DOHH2 (cell line): ENCODE results near the gene MTFR1L.

Experiments used
- H3F3A ChIP-seq: fragments of 200-600 bp; sonication (generic), shearing (Covaris generic); 2 replicates; pipeline ENCODE4 v1.6.0; 2016; ENCODE audit warnings: antibody characterized with exemption, mild to moderate bottlenecking; ENCODE audit not compliant: control insufficient read depth, insufficient read depth
- H3K27ac ChIP-seq: fragments of 200-600 bp; sonication (generic); 2 replicates; pipeline ENCODE4 v1.5.1; 2014; ENCODE audit warnings: low read depth, mild to moderate bottlenecking, low read length, moderate library complexity
- H3K27me3 ChIP-seq: fragments of 200-600 bp; sonication (generic); 2 replicates; pipeline ENCODE4 v1.6.1; 2014; ENCODE audit warnings: mild to moderate bottlenecking, low read length, mixed read lengths; ENCODE audit not compliant: control insufficient read depth
- H3K36me3 ChIP-seq: fragments of 200-600 bp; sonication (generic); 2 replicates; pipeline ENCODE4 v1.6.1; 2014; ENCODE audit warnings: mild to moderate bottlenecking, low read length, moderate library complexity, mixed read lengths; ENCODE audit not compliant: control insufficient read depth
- H3K4me1 ChIP-seq: fragments of 200-600 bp; sonication (generic); 2 replicates; pipeline ENCODE4 v1.6.1; 2014; ENCODE audit warnings: mild to moderate bottlenecking, low read length, mixed read lengths; ENCODE audit not compliant: control insufficient read depth
- H3K4me2 ChIP-seq: fragments of 200-600 bp; sonication (generic); 2 replicates; pipeline ENCODE4 v1.6.0; 2014; ENCODE audit warnings: mild to moderate bottlenecking, low read length, moderate library complexity
- H3K4me3 ChIP-seq: fragments of 200-600 bp; sonication (generic); 2 replicates; pipeline ENCODE4 v1.5.1; 2014; ENCODE audit warnings: mild to moderate bottlenecking, low read length, mixed read lengths
- H3K79me2 ChIP-seq: fragments of 200-600 bp; sonication (generic); 2 replicates; pipeline ENCODE4 v1.6.1; 2014; ENCODE audit warnings: mild to moderate bottlenecking, low read length, mixed read lengths; ENCODE audit not compliant: control insufficient read depth
- H3K9me2 ChIP-seq: fragments of 200-600 bp; sonication (generic); replicated peaks from 2 replicates; pipeline ENCODE4 v1.6.1; 2014; ENCODE audit warnings: mild to moderate bottlenecking, low read length, mixed read lengths; ENCODE audit not compliant: control insufficient read depth
- H3K9me3 ChIP-seq: fragments of 200-600 bp; sonication (generic); 2 replicates; pipeline ENCODE4 v1.6.1; 2014; ENCODE audit warnings: antibody characterized with exemption, low read length, mixed read lengths; ENCODE audit not compliant: control insufficient read depth, insufficient read depth
- H4K20me1 ChIP-seq: fragments of 200-600 bp; sonication (generic); 2 replicates; pipeline ENCODE4 v1.6.0; 2014; ENCODE audit warnings: low read depth, mild to moderate bottlenecking, antibody characterized with exemption, low read length, moderate library complexity; ENCODE audit not compliant: control insufficient read depth, insufficient read depth
- EZH2phosphoT487 ChIP-seq: fragments of 200-600 bp; sonication (generic); IDR thresholded peaks from 2 replicates; pipeline ENCODE4 v1.6.1; 2017; ENCODE audit warnings: borderline replicate concordance, mild to moderate bottlenecking, antibody characterized with exemption, low read length, moderate library complexity, mixed read lengths
- TF ChIP-seq, protein P1 (sequence below): fragments of 200-600 bp; sonication (generic); IDR thresholded peaks from one replicate; pipeline ENCODE4 v1.5.1; 2014; ENCODE audit warnings: antibody characterized with exemption, mild to moderate bottlenecking, low read depth, low read length; ENCODE audit not compliant: poor library complexity, severe bottlenecking

The MTFR1L gene

DNA sequence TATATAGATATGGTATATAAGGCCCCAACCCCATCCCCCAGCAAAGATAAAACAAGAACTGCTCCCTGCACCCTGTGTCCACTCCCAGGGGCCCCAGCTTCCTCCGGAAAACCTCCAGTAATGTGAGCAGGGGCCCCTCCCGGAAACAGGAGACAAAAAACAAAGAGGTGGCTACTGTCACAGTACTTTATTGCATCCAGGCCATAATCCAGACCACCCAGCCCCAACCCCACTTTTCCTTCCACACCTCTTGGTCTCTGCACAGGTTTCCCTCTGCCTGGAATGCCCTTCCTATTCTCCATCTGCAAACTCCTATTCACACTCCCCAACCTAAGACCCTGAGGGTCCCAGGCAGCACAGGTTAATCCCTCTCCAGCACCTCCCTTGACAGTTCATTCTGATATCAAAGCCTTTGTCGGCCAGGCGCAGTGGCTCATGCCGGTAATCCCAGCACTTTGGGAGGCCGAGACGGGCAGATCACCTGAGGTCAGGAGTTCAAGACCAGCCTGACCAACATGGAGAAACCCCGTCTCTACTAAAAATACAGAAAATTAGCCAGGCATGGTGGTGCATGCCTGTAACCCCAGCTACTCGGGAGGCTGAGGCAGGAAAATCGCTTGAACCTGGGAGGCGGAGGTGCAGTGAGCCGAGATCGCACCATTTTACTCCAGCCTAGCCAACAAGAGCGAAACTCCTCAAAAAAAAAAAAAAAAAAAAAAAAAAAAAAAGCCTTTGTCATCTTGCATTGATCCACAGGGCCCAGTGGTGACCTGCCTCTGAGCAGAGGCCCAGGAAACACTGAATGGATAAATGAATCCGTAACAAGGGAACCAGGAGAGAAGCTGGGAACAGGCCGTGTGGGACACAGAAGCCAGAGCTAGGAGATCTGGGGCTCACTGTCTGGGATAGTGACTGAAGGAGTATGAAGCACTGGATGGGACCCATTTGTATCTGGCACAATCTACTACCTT, 41.8 kb downstream of the MTFR1L start:
- Histone ChIP-seq H3K36me3 (no peaks in the 10 kb centered on the region), H4K20me1 (no peaks in the 10 kb centered on the region), H3K4me3 (peak overlapping the region; percentile 81), H3K79me2 (peaks cover 28% of the 10 kb centered on the region), H3K27ac (no peak overlapping the region), H3K27me3 (no peaks in the 10 kb centered on the region), H3K4me1 (peaks cover 27% of the 10 kb centered on the region), H3F3A (no peaks in the 10 kb centered on the region), H3K9me3 (no peaks in the 10 kb centered on the region), H3K9me2 (no peaks in the 10 kb centered on the region), H3K4me2 (peak overlapping the region; percentile 74)
- no peak for TF ChIP-seq EZH2phosphoT487
- TF ChIP-seq, protein P1, sequence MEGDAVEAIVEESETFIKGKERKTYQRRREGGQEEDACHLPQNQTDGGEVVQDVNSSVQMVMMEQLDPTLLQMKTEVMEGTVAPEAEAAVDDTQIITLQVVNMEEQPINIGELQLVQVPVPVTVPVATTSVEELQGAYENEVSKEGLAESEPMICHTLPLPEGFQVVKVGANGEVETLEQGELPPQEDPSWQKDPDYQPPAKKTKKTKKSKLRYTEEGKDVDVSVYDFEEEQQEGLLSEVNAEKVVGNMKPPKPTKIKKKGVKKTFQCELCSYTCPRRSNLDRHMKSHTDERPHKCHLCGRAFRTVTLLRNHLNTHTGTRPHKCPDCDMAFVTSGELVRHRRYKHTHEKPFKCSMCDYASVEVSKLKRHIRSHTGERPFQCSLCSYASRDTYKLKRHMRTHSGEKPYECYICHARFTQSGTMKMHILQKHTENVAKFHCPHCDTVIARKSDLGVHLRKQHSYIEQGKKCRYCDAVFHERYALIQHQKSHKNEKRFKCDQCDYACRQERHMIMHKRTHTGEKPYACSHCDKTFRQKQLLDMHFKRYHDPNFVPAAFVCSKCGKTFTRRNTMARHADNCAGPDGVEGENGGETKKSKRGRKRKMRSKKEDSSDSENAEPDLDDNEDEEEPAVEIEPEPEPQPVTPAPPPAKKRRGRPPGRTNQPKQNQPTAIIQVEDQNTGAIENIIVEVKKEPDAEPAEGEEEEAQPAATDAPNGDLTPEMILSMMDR: no peak

DNA sequence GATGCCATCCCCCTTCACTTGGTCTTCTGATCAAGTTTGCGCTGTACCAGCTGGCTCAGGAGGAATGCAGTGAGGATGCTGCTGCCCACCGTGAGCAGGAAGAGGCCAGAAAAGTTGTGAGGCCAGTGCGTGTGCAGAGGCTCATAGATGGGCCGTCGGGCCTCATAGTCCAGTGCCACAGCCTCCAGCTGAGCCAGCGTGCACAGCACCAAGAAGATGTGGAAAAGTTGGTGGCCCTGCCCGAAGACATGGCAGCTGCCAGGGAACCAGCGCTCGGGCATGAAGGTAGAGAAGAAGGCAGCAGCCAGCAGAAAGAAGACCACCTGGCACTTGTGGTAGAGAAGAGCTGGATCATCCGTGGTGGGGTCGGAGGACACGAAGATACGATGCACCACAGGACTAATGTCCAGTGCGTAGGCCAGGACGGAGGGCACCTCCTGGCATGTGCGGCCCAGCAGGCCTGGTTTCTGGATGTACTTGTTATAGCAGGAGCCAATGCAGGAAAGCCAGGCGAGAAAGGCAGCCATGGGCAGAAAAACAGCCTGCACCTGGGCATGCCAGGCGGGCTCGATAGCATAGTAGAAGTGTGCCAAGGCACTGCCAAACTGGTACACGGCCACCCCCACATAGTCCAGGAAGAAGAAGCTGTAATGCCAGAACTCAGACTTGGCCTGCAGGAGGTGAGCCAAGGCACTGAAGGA, 43.2 kb downstream of the MTFR1L start:
- H4K20me1 ChIP-seq: no peaks in the 10 kb centered on the region
- no peak overlapping the region for H3K27ac ChIP-seq
- H3K36me3 ChIP-seq: no peaks in the 10 kb centered on the region
- H3K9me2 ChIP-seq: no peaks in the 10 kb centered on the region
- H3K27me3 ChIP-seq: no peaks in the 10 kb centered on the region
- H3F3A ChIP-seq: no peaks in the 10 kb centered on the region
- H3K4me1 ChIP-seq: peaks cover 27% of the 10 kb centered on the region
- TF ChIP-seq, protein P1: no peak
- TF ChIP-seq EZH2phosphoT487: no peak
- H3K79me2 ChIP-seq: peaks cover 15% of the 10 kb centered on the region
- H3K4me3 ChIP-seq: no peak overlapping the region
- H3K4me2 ChIP-seq: no peak overlapping the region
- no peaks in the 10 kb centered on the region for H3K9me3 ChIP-seq

DNA sequence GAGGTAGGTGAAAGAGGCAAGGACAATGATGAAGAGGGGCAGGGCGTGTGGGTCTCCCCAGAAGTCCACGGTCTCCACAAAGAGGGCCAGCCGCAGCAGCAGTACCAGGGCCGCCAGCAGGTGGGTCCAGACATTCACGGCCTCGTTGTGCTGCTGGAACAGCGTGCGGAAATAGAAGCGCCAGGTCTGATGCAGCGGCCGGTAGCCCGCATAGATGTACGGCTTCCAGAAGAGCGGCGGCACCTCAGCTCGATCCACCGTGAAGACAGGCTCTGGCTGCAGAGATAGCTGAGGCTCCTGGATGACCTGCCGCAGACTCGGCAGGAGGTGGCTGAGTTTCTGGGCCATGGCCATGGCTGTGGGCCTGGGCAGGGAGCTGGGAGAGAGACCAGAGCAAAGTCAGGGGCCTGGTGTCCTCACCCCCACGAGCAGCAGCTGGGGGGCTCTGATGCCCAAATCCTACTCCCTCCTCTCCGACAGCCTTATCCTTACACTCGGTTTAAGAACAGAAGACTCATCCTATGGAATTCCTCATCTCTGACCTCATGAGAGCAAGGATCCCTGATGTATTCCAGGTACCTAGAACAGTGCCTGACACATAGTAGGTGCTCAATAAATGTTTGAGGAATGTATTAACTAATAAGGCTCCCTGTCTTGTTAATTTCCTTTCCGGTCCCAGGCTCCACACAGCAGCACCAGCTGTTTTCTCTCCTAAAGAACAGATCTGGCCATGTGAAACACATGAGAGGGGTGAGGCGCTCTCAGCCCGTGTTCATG, 43.9 kb downstream of the MTFR1L start:
- Histone ChIP-seq H3K9me3 (no peaks in the 10 kb centered on the region), H4K20me1 (no peaks in the 10 kb centered on the region), H3K27ac (no peak overlapping the region), H3F3A (no peaks in the 10 kb centered on the region), H3K36me3 (no peaks in the 10 kb centered on the region), H3K9me2 (no peaks in the 10 kb centered on the region), H3K27me3 (no peaks in the 10 kb centered on the region), H3K79me2 (peaks cover 8% of the 10 kb centered on the region), H3K4me3 (no peak overlapping the region), H3K4me2 (no peak overlapping the region), H3K4me1 (peaks cover 22% of the 10 kb centered on the region)
- TF ChIP-seq, protein P1: no peak
- no peak for TF ChIP-seq EZH2phosphoT487
